A172 (cell line): ENCODE measurements around the gene ADAP1. TPM values are rescaled to one million over a fixed set of nuclear protein-coding genes. Genes with fewer than 3 reads are reported as not detected.

Experiments
- DNase-seq: peaks from one replicate; pipeline ENCODE4 v3.0.0-alpha.2; 2015; ENCODE audit warnings: low spot score
- total RNA-seq: library from RNA; depleted of rRNA; stranded (reverse); fragments of >200 nt; shearing (Covaris generic); gene quantifications from 2 replicates; pipeline ENCODE4 v1.2.3, GENCODE V29; 2014

ADAP1 gene
- total RNA-seq, 1 experiment from 2014 or later, result 46.8 TPM

DNA sequence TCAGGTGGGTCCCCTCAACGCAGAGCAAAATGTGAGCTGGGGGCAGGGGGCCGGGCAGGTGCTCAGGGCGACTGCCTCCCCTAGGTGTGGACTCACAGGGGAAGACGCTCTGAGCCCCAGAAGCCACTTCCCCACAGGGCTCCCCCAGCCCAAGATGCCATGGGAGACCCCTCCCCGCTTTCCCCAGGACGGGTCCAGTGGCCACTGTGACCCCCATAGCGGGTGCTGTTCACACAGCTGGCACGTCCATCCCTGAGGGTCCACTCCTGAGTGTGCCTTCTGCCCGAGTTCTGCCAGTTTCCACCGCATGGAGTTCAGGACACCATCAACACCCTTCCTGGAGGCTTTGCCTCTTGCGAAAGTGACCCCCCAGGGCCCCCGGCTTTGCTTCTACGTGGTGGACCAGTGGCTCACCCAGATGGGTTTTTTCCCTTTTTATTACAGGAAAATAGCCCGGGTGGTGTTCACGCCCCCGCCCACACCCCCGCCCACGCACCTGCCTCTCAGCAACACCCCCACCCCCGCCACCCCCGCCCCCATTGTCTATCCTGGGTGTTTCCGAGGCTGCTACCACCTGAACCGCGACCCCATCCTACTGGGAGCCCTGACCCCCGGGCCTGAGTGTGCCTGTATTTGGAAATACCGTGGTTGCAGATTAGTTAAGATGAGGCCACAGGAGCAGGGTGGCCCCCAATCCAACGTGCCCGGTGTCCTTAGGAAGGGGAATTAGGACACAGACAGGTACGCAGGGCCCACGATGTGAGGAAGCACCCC lies 32.0 kb downstream of the ADAP1 start:
- DNase-seq, result no peak

GRCh38 chr7:921581-922333 lies 32.7 kb downstream of the ADAP1 start:
- no peak for DNase-seq

DNA sequence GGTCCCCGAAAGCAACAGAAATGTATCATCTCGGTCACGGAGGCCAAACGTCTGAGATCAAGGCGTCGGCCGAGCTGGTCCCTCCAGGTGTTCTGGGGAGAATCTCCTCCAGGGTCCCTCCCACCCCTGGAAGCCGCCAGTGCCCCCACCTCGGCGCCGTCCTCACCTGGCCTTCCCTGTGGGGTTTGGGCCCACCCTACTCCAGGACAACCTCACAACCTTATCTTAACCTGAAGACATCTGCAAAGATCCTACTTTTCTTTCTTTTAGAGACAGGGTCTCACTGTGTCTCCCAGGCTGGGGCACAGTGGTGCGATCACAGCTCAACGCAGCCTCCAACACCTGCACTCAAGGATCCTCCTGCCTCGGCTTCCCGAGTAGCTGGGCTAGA lies 33.4 kb downstream of the ADAP1 start:
- no peak for DNase-seq

GRCh38 chr7:920351-921070 lies 34.0 kb downstream of the ADAP1 start:
- peak; percentile 12 for DNase-seq

DNA sequence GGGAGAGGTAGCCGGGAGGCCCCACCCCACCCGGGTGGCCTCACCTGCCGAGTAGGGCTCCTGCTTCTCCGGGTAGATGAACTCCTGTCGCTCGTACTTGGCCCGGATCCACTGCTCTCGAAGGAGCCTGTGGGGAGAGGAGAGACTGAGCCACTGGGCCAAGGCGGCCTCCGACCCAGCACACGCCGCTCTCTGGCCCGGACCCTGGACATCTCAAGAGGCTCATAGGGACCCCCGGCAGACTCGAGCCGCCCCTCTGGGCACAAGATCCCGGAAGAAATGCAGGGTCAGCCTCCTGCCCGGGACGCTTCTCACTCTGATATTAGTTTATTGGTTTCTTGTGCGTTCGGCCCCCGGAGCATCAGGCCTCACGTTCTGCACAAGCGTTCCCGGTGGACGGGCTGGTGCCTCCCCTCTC lies 34.5 kb downstream of the ADAP1 start:
- no peak for DNase-seq

GRCh38 chr7:919114-919442 lies 35.4 kb downstream of the ADAP1 start:
- DNase-seq, result no peak

GRCh38 chr7:918441-919113 lies 35.9 kb downstream of the ADAP1 start:
- no peak for DNase-seq

DNA sequence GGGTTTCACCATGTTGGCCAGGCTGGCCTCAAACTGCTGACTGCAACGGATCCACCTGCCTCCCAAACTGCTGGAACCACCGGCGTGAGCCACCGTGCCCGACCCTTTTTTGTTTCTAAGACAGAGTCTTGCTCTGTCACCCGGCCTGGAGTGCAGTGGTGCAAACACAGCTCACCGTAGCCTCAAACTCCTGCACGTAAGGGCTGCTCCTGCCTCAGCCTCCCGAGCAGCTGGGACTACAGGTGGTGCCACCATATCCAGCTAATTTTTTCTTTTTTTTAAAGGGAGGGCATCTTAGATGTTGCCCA lies 36.4 kb downstream of the ADAP1 start:
- DNase-seq, result no peak

DNA sequence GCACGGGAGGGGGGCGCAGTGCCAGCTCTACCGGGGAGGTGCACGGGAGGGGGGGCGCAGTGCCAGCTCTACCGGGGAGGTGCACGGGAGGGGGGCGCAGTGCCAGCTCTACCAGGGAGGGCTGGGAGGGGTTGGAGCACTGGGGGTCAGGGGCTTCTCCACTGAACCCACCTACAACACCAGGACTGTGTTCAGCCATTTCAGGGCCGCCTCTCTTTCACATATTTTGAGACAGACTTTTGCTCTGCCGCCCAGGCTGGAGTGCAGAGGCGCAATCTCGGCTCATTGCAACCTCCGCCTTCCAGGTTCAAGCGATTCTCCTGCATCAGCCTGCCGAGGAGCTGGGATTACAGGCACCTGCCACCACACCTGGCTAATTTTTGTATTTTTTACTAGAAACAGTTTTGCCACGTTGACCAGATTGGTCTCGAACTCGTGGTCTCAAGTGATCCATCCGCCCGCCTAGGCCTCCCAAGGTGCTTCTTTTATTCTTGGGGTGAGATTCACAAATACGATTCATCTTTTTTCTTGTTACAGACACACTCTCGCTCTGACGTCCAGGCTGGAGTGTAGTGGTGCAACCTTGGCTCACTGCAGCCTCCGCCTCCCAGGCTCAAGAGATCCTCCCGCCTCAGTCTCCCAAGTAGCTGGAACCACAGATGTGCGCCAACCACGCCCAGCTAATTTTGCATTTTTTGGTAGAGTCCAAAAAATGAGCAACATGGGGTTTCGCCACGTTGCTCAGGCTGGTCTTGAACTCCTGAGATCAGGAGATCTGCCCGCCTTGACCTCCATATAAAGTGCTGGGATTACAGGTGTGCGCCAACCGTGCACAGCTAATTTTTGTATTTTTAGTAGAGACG lies 37.0 kb downstream of the ADAP1 start:
- no peak for DNase-seq

DNA sequence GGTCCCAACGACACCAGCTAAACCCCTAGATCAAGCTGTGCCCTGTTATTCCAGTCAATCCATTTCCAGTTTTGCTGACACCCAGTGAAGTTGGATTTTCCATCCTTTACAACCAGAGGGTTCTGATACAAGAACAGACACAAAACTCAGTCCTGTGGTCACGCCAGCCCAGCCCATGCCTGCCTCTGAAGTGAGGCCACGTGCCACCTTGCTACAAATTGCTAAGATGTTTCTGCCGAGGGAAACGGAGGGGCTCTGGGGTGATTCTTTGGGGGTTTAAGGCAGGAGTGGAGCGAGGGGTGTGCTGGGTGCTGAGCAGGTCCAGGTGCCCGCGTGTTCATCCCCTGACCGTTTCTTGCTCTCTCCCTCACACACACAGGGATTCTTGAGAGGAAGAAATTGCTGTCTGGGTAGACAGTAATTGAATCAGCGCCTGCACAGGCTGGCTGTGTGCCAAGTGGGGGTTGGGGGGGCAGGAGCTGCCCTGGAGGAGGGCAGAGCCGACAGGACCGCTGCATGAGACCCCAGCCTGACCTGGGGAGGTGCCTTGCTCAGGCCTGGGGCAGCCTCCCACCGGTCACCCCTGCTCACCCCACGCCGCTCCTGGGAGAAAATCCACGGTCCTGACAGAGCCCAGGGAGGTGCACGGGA lies 38.1 kb downstream of the ADAP1 start:
- peak; percentile 34 for DNase-seq

DNA sequence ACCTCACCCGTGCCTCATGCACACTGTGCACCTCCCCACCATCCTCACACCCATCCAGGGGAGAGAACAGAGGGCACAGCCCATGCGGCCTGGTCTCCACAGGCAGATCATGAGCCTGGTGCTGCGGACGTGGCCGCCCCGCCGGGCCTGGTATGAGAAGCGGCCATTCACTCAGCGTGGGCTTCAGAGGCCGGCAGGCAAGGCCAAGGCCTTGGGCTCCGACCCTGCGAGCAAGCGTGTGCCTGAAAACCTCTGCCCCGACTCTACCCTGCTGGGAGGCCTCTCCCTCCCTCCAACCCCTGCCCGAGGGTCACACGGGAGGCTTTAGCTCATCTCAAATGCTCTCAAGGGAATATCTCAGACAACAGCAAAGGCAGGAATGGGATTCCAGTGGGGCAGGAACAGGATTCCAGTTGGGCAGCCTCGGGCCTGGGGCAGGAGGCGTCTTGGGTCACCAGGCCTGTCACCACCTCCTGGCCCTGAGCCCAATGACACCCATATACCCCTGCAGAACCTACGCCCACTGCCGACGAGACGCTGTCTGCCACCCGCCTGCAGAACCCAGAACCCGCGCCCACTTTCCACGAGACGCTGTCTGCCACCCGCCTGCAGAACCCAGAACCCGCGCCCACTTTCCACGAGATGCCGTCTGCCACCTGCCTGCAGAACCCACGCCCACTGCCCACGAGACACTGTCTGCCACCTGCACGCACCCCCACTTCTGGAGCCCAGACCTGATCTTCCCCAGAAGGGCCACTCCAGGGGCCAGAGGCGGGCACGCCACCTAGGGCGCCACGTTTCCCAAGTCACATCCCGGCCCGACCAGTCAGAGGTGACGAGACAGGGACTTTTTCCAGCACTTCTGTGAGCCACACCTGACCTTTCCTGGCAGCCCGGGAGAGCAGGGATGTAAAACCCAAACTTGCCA lies 38.9 kb downstream of the ADAP1 start:
- DNase-seq, result no peak

DNA sequence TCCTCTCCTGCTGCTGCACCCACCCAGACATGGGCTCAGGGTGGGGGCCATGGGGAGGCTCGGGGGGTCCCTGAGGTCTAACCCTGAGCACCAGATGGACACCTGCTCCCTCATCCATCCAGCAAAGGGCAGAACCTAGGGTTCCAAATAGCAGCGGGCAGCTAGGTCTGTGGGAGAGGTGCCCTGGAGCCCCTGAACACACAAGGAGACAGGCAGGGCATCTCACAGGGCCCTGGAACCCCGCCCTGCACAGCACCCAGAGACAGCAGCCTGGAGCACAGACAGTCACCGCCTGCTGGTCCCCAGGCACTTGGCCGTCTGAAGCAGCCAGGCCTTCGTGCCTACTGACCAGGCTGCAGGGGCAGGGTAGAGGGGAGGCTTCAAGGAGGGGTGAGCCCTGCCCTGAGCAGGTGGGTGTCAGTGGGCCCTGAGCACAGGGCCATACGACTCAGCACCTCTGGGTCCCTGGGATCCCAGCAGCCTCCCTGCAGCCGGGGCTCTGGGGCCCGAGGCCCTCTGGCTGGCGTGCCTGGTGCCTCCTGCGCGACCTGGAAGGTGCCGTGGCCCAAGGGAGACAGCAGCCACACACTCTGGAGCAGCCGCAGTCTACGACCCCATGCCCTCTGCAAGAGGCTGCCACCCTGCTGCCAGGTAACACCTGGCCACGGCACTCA lies 39.8 kb downstream of the ADAP1 start:
- DNase-seq, result no peak

DNA sequence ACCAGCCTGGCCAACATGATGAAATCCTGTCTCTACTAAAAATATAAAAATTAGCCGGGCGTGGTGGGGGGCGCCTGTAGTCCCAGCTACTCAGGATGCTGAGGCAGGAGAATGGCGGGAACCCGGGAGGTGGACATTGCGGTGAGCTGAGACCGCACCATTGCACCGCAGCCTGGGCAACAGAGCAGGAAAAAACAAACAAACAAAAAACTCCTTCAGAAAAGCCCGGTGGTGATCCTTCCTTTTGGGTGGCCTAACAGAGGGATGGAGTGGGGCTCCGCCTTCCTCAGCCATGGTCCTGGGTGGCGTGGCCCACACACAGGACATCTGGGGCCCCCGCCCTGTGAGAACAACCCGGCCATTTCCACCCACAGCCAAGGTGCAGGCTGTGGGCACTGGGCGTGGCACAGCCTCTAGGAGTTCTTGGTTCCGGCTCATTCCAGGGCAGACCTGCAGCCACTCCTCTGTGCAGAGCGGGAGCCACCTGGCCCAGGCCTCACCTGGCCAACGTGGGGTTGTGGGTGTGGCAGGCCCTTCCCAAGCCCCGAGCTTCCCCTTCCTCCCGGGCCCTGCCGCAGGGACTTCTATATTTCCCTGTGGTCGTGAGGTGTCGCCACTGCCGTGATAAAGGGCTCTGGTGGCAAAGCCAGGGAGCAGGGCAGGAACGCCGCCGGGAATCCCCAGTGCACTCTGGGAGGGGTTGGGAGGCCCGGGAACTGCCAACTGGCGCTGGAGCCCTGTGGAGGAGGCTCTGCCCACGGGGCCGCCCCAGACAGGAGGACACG lies 40.6 kb downstream of the ADAP1 start:
- DNase-seq, result peak; percentile 57

DNA sequence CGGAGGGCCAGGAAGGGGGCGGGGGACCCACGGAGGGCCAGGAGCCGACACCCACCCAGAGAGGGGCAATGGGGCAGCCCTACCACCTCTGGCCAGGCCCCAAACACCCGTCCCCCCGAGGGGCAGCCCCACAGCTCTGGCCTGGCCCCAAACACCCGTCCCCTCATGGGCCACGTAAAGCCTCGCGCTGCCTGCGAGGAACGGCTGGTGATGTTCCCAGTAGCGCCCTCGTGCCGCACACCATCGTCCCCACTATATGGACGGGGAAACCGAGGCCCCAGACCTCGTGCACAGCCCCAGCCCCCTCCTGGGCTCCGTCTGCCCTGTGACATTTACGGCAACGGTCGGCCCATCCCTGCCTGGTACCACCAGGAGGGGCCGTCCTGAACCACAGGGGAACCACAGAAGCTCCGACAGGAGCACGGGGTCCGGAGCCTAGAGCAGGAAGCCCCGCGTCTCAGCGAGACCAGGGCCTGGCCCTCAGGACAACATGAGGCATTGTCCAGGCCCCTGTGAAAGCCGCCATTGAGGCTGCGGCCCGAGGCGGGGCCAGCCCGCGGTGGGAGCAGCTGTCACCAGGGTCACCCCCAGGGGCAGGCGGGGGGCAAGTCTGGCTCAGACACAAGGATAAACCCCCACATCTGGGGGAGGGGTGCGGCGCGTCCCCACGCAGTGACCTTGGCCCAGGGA lies 42.5 kb downstream of the ADAP1 start:
- no peak for DNase-seq

- DNase-seq, result no peak
Observed at GRCh38 chr7:910931-911431, 43.5 kb downstream of the ADAP1 start.

DNA sequence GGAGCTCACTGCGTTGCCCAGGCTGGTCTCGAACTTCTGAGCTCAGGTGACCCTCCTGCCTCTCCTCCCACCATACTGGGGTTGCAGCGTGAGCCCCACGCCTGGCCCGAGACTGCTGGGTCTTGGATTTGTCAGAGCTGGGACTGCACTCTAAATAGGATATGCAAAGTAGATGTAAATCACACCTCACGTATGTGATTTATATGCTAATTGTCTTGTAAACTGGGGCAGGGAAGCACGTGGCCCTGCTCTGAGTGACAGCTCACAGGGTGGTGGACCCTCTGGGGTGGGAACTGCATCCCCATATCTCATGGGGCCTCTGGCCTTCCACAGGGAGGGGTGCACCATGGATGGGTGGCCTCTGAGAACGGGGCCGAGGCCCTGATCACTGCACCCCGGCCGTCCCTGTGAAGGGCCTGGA lies 44.0 kb downstream of the ADAP1 start:
- DNase-seq, result no peak
